K562 (cell line): ENCODE data around the gene CSNK1G1. TPM values are rescaled to one million over a fixed set of nuclear protein-coding genes. Genes with fewer than 3 reads are reported as not detected.
"Not testable (repeated sequence)": the region's sequence is repeated elsewhere in the genome, so short reads cannot be mapped to it uniquely, and the experiment has no call there.

ENCODE experiments used
- ATAC-seq: fragments of 200-7000 bp; cut with Tn5 transposase; 3 replicates; pipeline ENCODE4 v1.9.1; 2020; ENCODE audit warnings: moderate library complexity
- BruUV-seq: library from RNA; stranded (reverse); fragments of 400-500 nt; replicated peaks from 2 replicates; lab custom pipeline; 2021; lab: Mats Ljungman, UMichigan
- CTCF ChIA-PET: fragments of 300-600 bp; formaldehyde crosslinking; extraction: SDS; loops from one replicate; lab custom pipeline; 2021; ENCODE audit warnings: low intra/inter-chr PET ratio; lab: Yijun Ruan, JAX
- POLR2A ChIA-PET: fragments of 300-600, 350-650 bp; sonication (Branson Sonifier 250); formaldehyde crosslinking; extraction: SDS; loops from one replicate; lab custom pipeline; 2021; ENCODE audit warnings: antibody characterized with exemption, inconsistent platforms; lab: Yijun Ruan, JAX
- DNase-seq, 4 experiments: peaks; one replicate each; pipeline versions ENCODE4 v3.0.0 to v3.0.0-alpha.2; 2011 to 2018; ENCODE audit warnings: low spot score in 3 of 4, mixed read lengths in 3 of 4; ENCODE audit errors: extremely low read depth in 1 of 4
- FAIRE-seq: peaks from 2 replicates; lab custom pipeline; 2011; peaks lifted over from hg19 to GRCh38; lab: Jason Lieb, UNC
- H2AFZ ChIP-seq: 2 replicates; pipeline ENCODE4 v1.6.0; 2011; ENCODE audit warnings: low read depth, low read length, control low read depth, inconsistent platforms
- H3K27ac ChIP-seq: fragments of 200-600 bp; 3 replicates; pipeline ENCODE4 v1.8.0; 2011; ENCODE audit warnings: low read depth, mild to moderate bottlenecking, control low read depth, inconsistent platforms, low read length, moderate library complexity, mixed read lengths; ENCODE audit errors: extremely low read depth
- H3K27me3 ChIP-seq, 2 experiments: fragments of 300-600 bp in 1 of 2; 2 replicates in 1 of 2; 3 replicates in 1 of 2; pipeline versions ENCODE4 v1.6.0 to v1.8.0; 2011; ENCODE audit warnings: inconsistent platforms in 2 of 2, low read length in 2 of 2, mild to moderate bottlenecking in 1 of 2, mixed read lengths in 1 of 2, moderate library complexity in 1 of 2; ENCODE audit not compliant: control insufficient read depth in 2 of 2, insufficient read depth in 2 of 2
- H3K36me3 ChIP-seq: fragments of 300-600 bp; 3 replicates; pipeline ENCODE4 v1.8.0; 2011; ENCODE audit warnings: mild to moderate bottlenecking, low read length, inconsistent platforms; ENCODE audit not compliant: control insufficient read depth, insufficient read depth
- H3K4me1 ChIP-seq, 2 experiments: fragments of 200-600 bp in 1 of 2; replicated peaks in 1 of 2; 2 replicates in 1 of 2; 3 replicates in 1 of 2; pipeline versions ENCODE4 v1.5.1 to v1.8.0; 2011; ENCODE audit warnings: inconsistent platforms in 2 of 2, low read length in 2 of 2, mild to moderate bottlenecking in 1 of 2, mixed read lengths in 1 of 2, moderate library complexity in 1 of 2; ENCODE audit not compliant: control insufficient read depth in 2 of 2, insufficient read depth in 2 of 2
- H3K4me2 ChIP-seq: 2 replicates; pipeline ENCODE4 v1.6.1; 2011; ENCODE audit warnings: low read length, control low read depth, inconsistent platforms, mixed read lengths; ENCODE audit not compliant: insufficient read depth
- H3K4me3 ChIP-seq: fragments of 200-600 bp; sonication (generic), shearing (Covaris generic); 2 replicates; pipeline ENCODE4 v1.5.1; 2016; ENCODE audit warnings: control low read depth, inconsistent platforms
- H3K79me2 ChIP-seq: fragments of 200-600 bp; 3 replicates; pipeline ENCODE4 v1.8.0; 2011; ENCODE audit warnings: low read length, inconsistent platforms; ENCODE audit not compliant: control insufficient read depth, insufficient read depth
- H3K9ac ChIP-seq, 2 experiments: 2 replicates each; pipeline versions ENCODE4 v1.6.0 to v1.6.1; 2011; ENCODE audit warnings: low read depth in 2 of 2, low read length in 2 of 2, control low read depth in 1 of 2, inconsistent platforms in 1 of 2, mild to moderate bottlenecking in 1 of 2, mixed read lengths in 1 of 2; ENCODE audit not compliant: insufficient read depth in 1 of 2
- H3K9me1 ChIP-seq: one replicate; pipeline ENCODE4 v1.6.0; 2011; ENCODE audit warnings: inconsistent platforms, mild to moderate bottlenecking, low read length, moderate library complexity; ENCODE audit not compliant: control insufficient read depth, insufficient read depth
- H3K9me3 ChIP-seq: replicated peaks from 2 replicates; pipeline ENCODE4 v1.5.1; 2011; ENCODE audit warnings: low read depth, low read length, inconsistent platforms; ENCODE audit not compliant: control insufficient read depth, insufficient read depth
- H4K20me1 ChIP-seq: replicated peaks from 2 replicates; pipeline ENCODE4 v1.6.1; 2011; ENCODE audit warnings: low read length, inconsistent platforms, mixed read lengths; ENCODE audit not compliant: control insufficient read depth, insufficient read depth
- CC2D1A ChIP-seq: fragments of 450-650 bp; IDR thresholded peaks from 2 replicates; pipeline ENCODE4 v1.6.1; 2017; ENCODE audit warnings: mild to moderate bottlenecking
- CEBPB ChIP-seq: fragments of 450-650 bp; IDR thresholded peaks from 2 replicates; pipeline ENCODE4 v1.6.1; 2016; ENCODE audit warnings: missing genetic modification characterization, missing compliant biosample characterization
- CEBPG ChIP-seq, 3 experiments: fragments of 200-800 bp in 1 of 3; sonication (Bioruptor generic) in 1 of 3; sonication (generic) in 1 of 3; formaldehyde crosslinking in 1 of 3; IDR thresholded peaks in 2 of 3; conservative IDR thresholded peaks in 1 of 3; 2 replicates each; pipeline versions ENCODE4 v1.6.1 to v1.8.0; 2016 to 2022; ENCODE audit warnings: missing compliant biosample characterization in 2 of 3, missing genetic modification characterization in 2 of 3, mild to moderate bottlenecking in 1 of 3, missing genetic modification reagents in 1 of 3
- HLTF ChIP-seq: fragments of 450-650 bp; IDR thresholded peaks from 2 replicates; pipeline ENCODE4 v1.6.1; 2016
- MLLT1 ChIP-seq, 2 experiments: fragments of 450-650 bp; IDR thresholded peaks; 2 replicates each; pipeline ENCODE4 v1.6.1; 2016
- SMARCA4 ChIP-seq: fragments of 450-650 bp; IDR thresholded peaks from 2 replicates; pipeline ENCODE4 v1.6.1; 2016
- SMARCA5 ChIP-seq: fragments of 450-650 bp; IDR thresholded peaks from 2 replicates; pipeline ENCODE4 v1.6.1; 2016
- ZBTB49 ChIP-seq: sonication (generic); formaldehyde crosslinking; IDR thresholded peaks from 2 replicates; pipeline ENCODE4 v1.8.0; 2022; ENCODE audit warnings: missing genetic modification reagents, mild to moderate bottlenecking, borderline replicate concordance
- ZNF121 ChIP-seq: sonication (generic); formaldehyde crosslinking; conservative IDR thresholded peaks from 2 replicates; pipeline ENCODE4 v1.8.0; 2022; ENCODE audit warnings: missing genetic modification reagents
- ZNF740 ChIP-seq, 3 experiments: fragments of 200-800 bp in 1 of 3; sonication (Bioruptor generic) in 1 of 3; sonication (generic) in 1 of 3; formaldehyde crosslinking in 1 of 3; IDR thresholded peaks; 2 replicates each; pipeline versions ENCODE4 v1.6.1 to v1.8.0; 2016 to 2022; ENCODE audit warnings: mild to moderate bottlenecking in 2 of 3, missing compliant biosample characterization in 2 of 3, missing genetic modification characterization in 2 of 3, missing genetic modification reagents in 1 of 3
- WGBS: fragments of 100-300 bp; shearing (Covaris generic); methylation state at CpG from one replicate; pipeline ENCODE4 v1.1.6; 2016; ENCODE audit warnings: low coverage, mixed read lengths; ENCODE audit not compliant: insufficient coverage; ENCODE audit errors: missing lambda C conversion rate; 5-methylcytosine and 5-hydroxymethylcytosine counted together
- in situ Hi-C: fragments of 300-500 bp; cut with MboI; formaldehyde crosslinking; loops from 4 replicates; pipeline ENCODE4 v1.15.0; 2018; ENCODE audit warnings: inconsistent platforms, mixed read lengths
- intact Hi-C: fragments of 100-400 bp; cut with micrococcal nuclease; formaldehyde crosslinking; loops from 2 replicates; pipeline ENCODE4 v1.14.2; 2022
- polyA plus RNA-seq, 8 experiments: library from polyadenylated mRNA; depleted of rRNA in 4 of 8; stranded (reverse) in 5 of 8; unstranded in 3 of 8; fragments of >200 nt; fragmentation: Nextera tagmentation in 2 of 8; fragmentation: Illumina TruSeq in 1 of 8; extraction: Ambion mirVana in 2 of 8; extraction: Trizol in 1 of 8; gene quantifications; 2 replicates each; pipeline versions ENCODE4 v1.2.1 to v1.2.3, GENCODE V29; 2011 to 2014; ENCODE audit warnings: inconsistent platforms in 1 of 8, missing spikeins in 1 of 8
- total RNA-seq, 7 experiments: library from RNA; depleted of rRNA in 6 of 7; stranded (reverse); fragments of >200 nt in 6 of 7; fragmentation: Illumina TruSeq in 2 of 7; extraction: Trizol in 2 of 7; gene quantifications; 2 replicates each; pipeline versions ENCODE4 v1.2.1 to v1.2.3, GENCODE V29; 2011 to 2021; ENCODE audit warnings: low replicate concordance in 1 of 7

CSNK1G1 gene
- total and polyA plus RNA-seq, 9 of the 15 experiments (the other 6 are each of a cell fraction or from before 2014, with no cell fraction given), result 4.5 to 18.5 (median 9.5) TPM

GRCh38 chr15:64380130-64380870, 24.3 kb upstream of the CSNK1G1 start:
- peak overlapping the region; percentile 90 to 91 for H3K9ac ChIP-seq
- H3K79me2 ChIP-seq, result peaks cover 48% of the 10 kb centered on the region
- H3K9me3 ChIP-seq; intact Hi-C loops; H3K27me3 ChIP-seq; CTCF ChIA-PET; BruUV-seq; H4K20me1 ChIP-seq; FAIRE-seq; in situ Hi-C loops; H3K9me1 ChIP-seq; TF ChIP-seq CEBPG (tag; conservative IDR thresholded peaks at IDR 0.05 in 1 of 2, IDR thresholded peaks at IDR 0.05 in 1 of 2): not testable (repeated sequence)
- POLR2A ChIA-PET, result interaction anchor here (0.5 to 3.3 kb wide), 13 partner anchors 7 to 869 kb away, joined by 3 to 29 read pairs (median 3); no protein-coding TSS in a partner anchor
- peak overlapping the region; percentile 74 for H3K4me3 ChIP-seq
- 14% methylated on average over 11 of the region's 11 CpGs for WGBS
- peak overlapping the region; percentile 77 for H2AFZ ChIP-seq
- ATAC-seq (peak; percentile 11), DNase-seq (peak in 2 of 4 experiments; percentile 21 to 33)
- peaks cover 5 to 12% of the 10 kb centered on the region in 2 experiments; a peak in 4 of 5 replicates for H3K4me1 ChIP-seq
- peak overlapping the region; percentile 75 for H3K27ac ChIP-seq
- H3K36me3 ChIP-seq, result peaks cover 35% of the 10 kb centered on the region; the same call in 2 of the 3 replicates
- H3K4me2 ChIP-seq, result peak overlapping the region; percentile 95
- TF ChIP-seq CC2D1A, result 0 out of 2 replicates have a peak, but pooled peaks have one; percentile 16
- 0 out of 2 replicates have a peak, but pooled peaks have one; percentile 19 for TF ChIP-seq SMARCA4
- TF ChIP-seq CEBPB (tag), result peak; percentile 41; the same call in 1 of the 2 replicates
- 0 out of 2 replicates have a peak, but pooled peaks have one; percentile 4 for TF ChIP-seq ZNF740 (CRISPR knock-in tag; IDR thresholded peaks at IDR 0.05)
- TF ChIP-seq ZNF740 (tag; IDR thresholded peaks at IDR 0.05), result peak in 1 of 2 experiments; percentile 29; a peak in 1 of 4 replicates
- peak; percentile 47; the same call in 1 of the 2 replicates for TF ChIP-seq SMARCA5
- TF ChIP-seq ZBTB49 (CRISPR knock-in tag), result 0 out of 2 replicates have a peak, but pooled peaks have one; percentile 39
- 0 out of 2 replicates have a peak, but pooled peaks have one; percentile 29 for TF ChIP-seq HLTF
- TF ChIP-seq ZNF121 (CRISPR knock-in tag), result peak; percentile 76
- 0 out of 2 replicates have a peak, but pooled peaks have one; percentile 44 for TF ChIP-seq CEBPG (CRISPR knock-in tag; IDR thresholded peaks at IDR 0.05)
- TF ChIP-seq MLLT1 (IDR thresholded peaks at IDR 0.05), result 0 out of 4 replicates have a peak, but pooled peaks of 1 of the 2 experiments have one; percentile 45
